ENCODE results near the gene ABCA9. TPM values are rescaled to one million over a fixed set of nuclear protein-coding genes. Genes with fewer than 3 reads are reported as not detected.
"Not testable (repeated sequence)": the region's sequence is repeated elsewhere in the genome, so short reads cannot be mapped to it uniquely, and the experiment has no call there.

Gene ABCA9
- total RNA-seq, 1 experiment from 2014 or later: not detected

DNA sequence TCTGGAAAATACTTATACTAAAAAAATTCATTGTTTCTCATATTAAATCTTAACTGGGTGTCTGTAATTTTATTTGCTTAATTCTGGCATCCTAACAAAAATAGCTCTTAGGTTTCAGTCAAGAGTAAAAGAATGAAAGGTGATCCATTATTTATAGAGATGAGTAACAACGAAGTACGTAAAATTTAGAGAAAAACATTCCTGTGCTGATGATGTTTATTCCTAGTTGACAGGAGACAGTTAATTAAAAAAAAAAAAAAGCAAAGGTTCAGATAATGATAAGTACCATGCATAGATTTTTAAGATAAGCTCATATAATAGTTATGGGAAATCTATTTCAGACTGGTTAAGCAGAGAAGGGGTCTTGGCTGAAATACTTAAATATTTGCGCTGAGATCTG, 50.8 kb downstream of the ABCA9 start:
- Histone ChIP-seq H3K9me3 (ENCODE audit: control insufficient read depth, low read depth, low read length) (no peaks in the 10 kb centered on the region), H2AFZ (ENCODE audit: low read length) (no peak overlapping the region), H3K4me1 (ENCODE audit: insufficient read depth, low read length) (peaks cover 2% of the 10 kb centered on the region; the same call in 1 of the 2 replicates), H3K56ac (ENCODE audit: insufficient read length, low read depth, low read length) (no peak overlapping the region), H4K5ac (ENCODE audit: insufficient read length, low read depth, low read length) (no peak overlapping the region), H3K14ac (ENCODE audit: insufficient read depth, low read length) (no peak overlapping the region), H2AK5ac (ENCODE audit: insufficient read length, low read length) (no peak overlapping the region), H2BK12ac (ENCODE audit: insufficient read length, low read depth, low read length) (no peak overlapping the region), H4K91ac (ENCODE audit: insufficient read length, low read depth, low read length) (no peak overlapping the region), H3K4me2 (ENCODE audit: insufficient read depth, insufficient read length, low read length) (no peak overlapping the region), H3K79me1 (ENCODE audit: insufficient read depth, low read depth, low read length, poor library complexity, severe bottlenecking) (no peaks in the 10 kb centered on the region), H3K18ac (ENCODE audit: insufficient read length, low read depth, low read length) (no peak overlapping the region), H2BK15ac (ENCODE audit: low read depth, low read length) (no peak overlapping the region), H4K8ac (replicated peaks; ENCODE audit: insufficient read length, low read depth, low read length) (no peak overlapping the region), H3K23me2 (ENCODE audit: insufficient read length, low read depth, low read length, poor library complexity, severe bottlenecking) (no peaks in the 10 kb centered on the region), H3K27ac (ENCODE audit: insufficient read length, low read depth, low read length) (no peak overlapping the region), H4K20me1 (ENCODE audit: control insufficient read depth, insufficient read depth, insufficient read length) (no peaks in the 10 kb centered on the region), H3K23ac (ENCODE audit: insufficient read length, low read depth, low read length) (no peak overlapping the region), H3K79me2 (ENCODE audit: insufficient read depth, low read length) (no peaks in the 10 kb centered on the region), H3K9ac (ENCODE audit: extremely low read depth, insufficient read length, low read length) (no peak overlapping the region), H2BK20ac (ENCODE audit: low read depth, low read length, poor library complexity, severe bottlenecking) (no peak overlapping the region), H2BK120ac (ENCODE audit: low read depth, low read length, poor library complexity, severe bottlenecking) (no peak overlapping the region), H2BK5ac (ENCODE audit: insufficient read length, low read length) (no peak overlapping the region), H3T11ph (ENCODE audit: low read length) (no peak overlapping the region), H3K27me3 (ENCODE audit: insufficient read depth, low read length) (no peaks in the 10 kb centered on the region), H3K4ac (ENCODE audit: low read depth, low read length) (no peak overlapping the region)
- no peak overlapping the region for H3K4me3 Mint-ChIP-seq
- no peaks in the 10 kb centered on the region; a peak in 1 of 5 replicates for H3K9me3 Mint-ChIP-seq
- H3K4me1 Mint-ChIP-seq: peaks cover 4 to 5% of the 10 kb centered on the region in 2 experiments; a peak in 3 of 4 replicates
- DNase-seq: no peak
- WGBS (ENCODE audit: extremely low coverage, insufficient read length, low lambda C conversion rate): no CpG with 5 or more reads among the region's 3 CpGs
- TF ChIP-seq, protein P1, sequence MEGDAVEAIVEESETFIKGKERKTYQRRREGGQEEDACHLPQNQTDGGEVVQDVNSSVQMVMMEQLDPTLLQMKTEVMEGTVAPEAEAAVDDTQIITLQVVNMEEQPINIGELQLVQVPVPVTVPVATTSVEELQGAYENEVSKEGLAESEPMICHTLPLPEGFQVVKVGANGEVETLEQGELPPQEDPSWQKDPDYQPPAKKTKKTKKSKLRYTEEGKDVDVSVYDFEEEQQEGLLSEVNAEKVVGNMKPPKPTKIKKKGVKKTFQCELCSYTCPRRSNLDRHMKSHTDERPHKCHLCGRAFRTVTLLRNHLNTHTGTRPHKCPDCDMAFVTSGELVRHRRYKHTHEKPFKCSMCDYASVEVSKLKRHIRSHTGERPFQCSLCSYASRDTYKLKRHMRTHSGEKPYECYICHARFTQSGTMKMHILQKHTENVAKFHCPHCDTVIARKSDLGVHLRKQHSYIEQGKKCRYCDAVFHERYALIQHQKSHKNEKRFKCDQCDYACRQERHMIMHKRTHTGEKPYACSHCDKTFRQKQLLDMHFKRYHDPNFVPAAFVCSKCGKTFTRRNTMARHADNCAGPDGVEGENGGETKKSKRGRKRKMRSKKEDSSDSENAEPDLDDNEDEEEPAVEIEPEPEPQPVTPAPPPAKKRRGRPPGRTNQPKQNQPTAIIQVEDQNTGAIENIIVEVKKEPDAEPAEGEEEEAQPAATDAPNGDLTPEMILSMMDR (conservative IDR thresholded peaks at IDR 0.05): no peak
- no peaks in the 10 kb centered on the region; the same call in 1 of the 2 replicates for H3K27me3 Mint-ChIP-seq (ENCODE audit: low read depth)
- H3K27ac Mint-ChIP-seq: no peak overlapping the region
- peaks cover 0 to 11% (median 0%) of the 10 kb centered on the region in 3 experiments; a peak in 1 of 7 replicates for H3K36me3 Mint-ChIP-seq (ENCODE audit: insufficient read depth in 1 of 3, low read depth in 3 of 3)

DNA sequence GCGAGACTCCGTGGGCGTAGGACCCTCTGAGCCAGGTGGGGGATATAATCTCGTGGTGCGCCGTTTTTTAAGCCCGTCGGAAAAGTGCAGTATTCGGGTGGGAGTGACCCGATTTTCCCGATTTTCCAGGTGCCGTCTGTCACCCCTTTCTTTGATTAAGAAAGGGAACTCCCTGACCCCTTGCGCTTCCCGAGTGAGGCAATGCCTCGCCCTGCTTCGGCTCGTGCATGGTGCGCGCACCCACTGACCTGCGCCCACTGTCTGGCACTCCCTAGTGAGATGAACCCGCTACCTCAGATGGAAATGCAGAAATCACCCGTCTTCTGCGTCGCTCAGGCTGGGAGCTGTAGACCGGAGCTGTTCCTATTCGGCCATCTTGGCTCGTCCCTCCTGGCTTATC, 56.0 kb downstream of the ABCA9 start:
- not testable (repeated sequence) for H3K4me1 ChIP-seq (ENCODE audit: insufficient read depth, low read length); H4K20me1 ChIP-seq (ENCODE audit: control insufficient read depth, insufficient read depth, insufficient read length); H2BK15ac ChIP-seq (ENCODE audit: low read depth, low read length); H3K23me2 ChIP-seq (ENCODE audit: insufficient read length, low read depth, low read length, poor library complexity, severe bottlenecking); H4K5ac ChIP-seq (ENCODE audit: insufficient read length, low read depth, low read length); H2BK120ac ChIP-seq (ENCODE audit: low read depth, low read length, poor library complexity, severe bottlenecking); H3K27me3 Mint-ChIP-seq (ENCODE audit: low read depth); H3T11ph ChIP-seq (ENCODE audit: low read length); H3K27me3 ChIP-seq (ENCODE audit: insufficient read depth, low read length); H3K4ac ChIP-seq (ENCODE audit: low read depth, low read length); H2AK5ac ChIP-seq (ENCODE audit: insufficient read length, low read length); H2BK20ac ChIP-seq (ENCODE audit: low read depth, low read length, poor library complexity, severe bottlenecking); H4K8ac ChIP-seq (replicated peaks; ENCODE audit: insufficient read length, low read depth, low read length); H3K79me2 ChIP-seq (ENCODE audit: insufficient read depth, low read length); H3K79me1 ChIP-seq (ENCODE audit: insufficient read depth, low read depth, low read length, poor library complexity, severe bottlenecking); H2BK5ac ChIP-seq (ENCODE audit: insufficient read length, low read length); H2AFZ ChIP-seq (ENCODE audit: low read length); H2BK12ac ChIP-seq (ENCODE audit: insufficient read length, low read depth, low read length); H3K56ac ChIP-seq (ENCODE audit: insufficient read length, low read depth, low read length); H3K27ac ChIP-seq (ENCODE audit: insufficient read length, low read depth, low read length); H3K9me3 ChIP-seq (ENCODE audit: control insufficient read depth, low read depth, low read length); H4K91ac ChIP-seq (ENCODE audit: insufficient read length, low read depth, low read length); H3K23ac ChIP-seq (ENCODE audit: insufficient read length, low read depth, low read length); H3K9ac ChIP-seq (ENCODE audit: extremely low read depth, insufficient read length, low read length); H3K14ac ChIP-seq (ENCODE audit: insufficient read depth, low read length); DNase-seq; H3K18ac ChIP-seq (ENCODE audit: insufficient read length, low read depth, low read length); H3K9me3 Mint-ChIP-seq
- peak overlapping the region; percentile 73 to 75 for H3K4me3 Mint-ChIP-seq
- H3K4me2 ChIP-seq (ENCODE audit: insufficient read depth, insufficient read length, low read length): peak overlapping the region; percentile 13
- peaks cover 0 to 15% (median 2%) of the 10 kb centered on the region in 3 experiments; a peak in 2 of 7 replicates for H3K36me3 Mint-ChIP-seq (ENCODE audit: insufficient read depth in 1 of 3, low read depth in 3 of 3)
- no CpG with 5 or more reads among the region's 27 CpGs for WGBS (ENCODE audit: extremely low coverage, insufficient read length, low lambda C conversion rate)
- H3K27ac Mint-ChIP-seq: peak overlapping the region in 2 of 3 experiments; percentile 74 to 93; a peak in 4 of 7 replicates
- H3K4me1 Mint-ChIP-seq: peaks cover 5 to 13% of the 10 kb centered on the region in 2 experiments; a peak in 3 of 4 replicates

All from H9 (cell line).